ENCODE results near the gene PPFIBP1. TPM values are rescaled to one million over a fixed set of nuclear protein-coding genes. Genes with fewer than 3 reads are reported as not detected.
"Not testable (repeated sequence)": the region's sequence is repeated elsewhere in the genome, so short reads cannot be mapped to it uniquely, and the experiment has no call there.

Gene PPFIBP1
- total RNA-seq, 5 donors from 2014 or later (not counting 1 experiment from before 2014, with no cell fraction given), result 4.1 to 6.1 (median 5.8) TPM

- ATAC-seq (replicated peaks in 1 of 4) (no peak), DNase-seq (no peak)
- no peaks in the 10 kb centered on the region for H3K9me3 Mint-ChIP-seq
- no peaks in the 10 kb centered on the region for H3K36me3 Mint-ChIP-seq
- ChIA-PET CTCF (interaction anchor here in 1 of 2 donors (1.2 kb wide), 1 partner anchor 191 kb away, joined by 4 read pairs; no protein-coding TSS in a partner anchor), POLR2A (no interaction called here)
- no peak overlapping the region for H3K27ac Mint-ChIP-seq
- peaks cover 0 to 9% (median 8%) of the 10 kb centered on the region in 3 donors for H3K4me1 Mint-ChIP-seq
- Histone ChIP-seq H3K9me3 (no peaks in the 10 kb centered on the region), H3K4me1 (ENCODE audit: control insufficient read depth in 1 of 2, extremely low read depth in 1 of 2, insufficient read depth in 2 of 2, low read length in 2 of 2) (no peaks in the 10 kb centered on the region), H3K27me3 (replicated peaks in 1 of 2; ENCODE audit: control insufficient read depth in 2 of 2, extremely low read depth in 1 of 2, insufficient read depth in 2 of 2, low read length in 1 of 2) (no peaks in the 10 kb centered on the region), H3K27ac (ENCODE audit: low read length) (no peak overlapping the region), H3K36me3 (ENCODE audit: control insufficient read depth in 2 of 2, extremely low read depth in 1 of 2, insufficient read depth in 1 of 2, low read length in 1 of 2) (no peaks in the 10 kb centered on the region), H3K4me3 (ENCODE audit: control insufficient read depth in 1 of 2, extremely low read depth in 1 of 2, low read length in 1 of 2) (no peak overlapping the region)
- WGBS (ENCODE audit: insufficient coverage), result no CpG with 5 or more reads among the region's 4 CpGs
- H3K4me3 Mint-ChIP-seq, result no peak overlapping the region
- H3K27me3 Mint-ChIP-seq, result peaks cover 0 to 2% of the 10 kb centered on the region in 2 donors
Observed at GRCh38 chr12:27624586-27624985, 100.6 kb downstream of the PPFIBP1 start.

GRCh38 chr12:27627123-27627852 lies 103.3 kb downstream of the PPFIBP1 start:
- Histone ChIP-seq H3K4me3 (ENCODE audit: control insufficient read depth in 1 of 2, extremely low read depth in 1 of 2, low read length in 1 of 2) (no peak overlapping the region), H3K9me3 (no peaks in the 10 kb centered on the region), H3K36me3 (ENCODE audit: control insufficient read depth in 2 of 2, extremely low read depth in 1 of 2, insufficient read depth in 1 of 2, low read length in 1 of 2) (no peaks in the 10 kb centered on the region), H3K27ac (ENCODE audit: low read length) (no peak overlapping the region), H3K27me3 (replicated peaks in 1 of 2; ENCODE audit: control insufficient read depth in 2 of 2, extremely low read depth in 1 of 2, insufficient read depth in 2 of 2, low read length in 1 of 2) (no peaks in the 10 kb centered on the region), H3K4me1 (ENCODE audit: control insufficient read depth in 1 of 2, extremely low read depth in 1 of 2, insufficient read depth in 2 of 2, low read length in 2 of 2) (no peaks in the 10 kb centered on the region)
- no peak for ATAC-seq (replicated peaks in 1 of 4)
- ChIA-PET CTCF (interaction anchor here in 1 of 2 donors (1.0 kb wide), 1 partner anchor 25 kb away, joined by 3 read pairs; no protein-coding TSS in a partner anchor), POLR2A (no interaction called here)
- Mint-ChIP-seq H3K36me3 (no peaks in the 10 kb centered on the region), H3K27ac (no peak overlapping the region), H3K9me3 (no peaks in the 10 kb centered on the region), H3K27me3 (no peaks in the 10 kb centered on the region), H3K4me1 (peaks cover 0 to 9% (median 8%) of the 10 kb centered on the region in 3 donors), H3K4me3 (no peak overlapping the region)
- no peak for DNase-seq
- 75% methylated on average over 1 of the region's 7 CpGs for WGBS (ENCODE audit: insufficient coverage)

- H3K9me3 ChIP-seq; POLR2A ChIA-PET; CTCF ChIA-PET; H3K36me3 Mint-ChIP-seq; H3K4me3 Mint-ChIP-seq; H3K9me3 Mint-ChIP-seq; H3K27me3 Mint-ChIP-seq; DNase-seq; H3K4me3 ChIP-seq (ENCODE audit: control insufficient read depth in 1 of 2, extremely low read depth in 1 of 2, low read length in 1 of 2); H3K27ac ChIP-seq (ENCODE audit: low read length); H3K4me1 ChIP-seq (ENCODE audit: control insufficient read depth in 1 of 2, extremely low read depth in 1 of 2, insufficient read depth in 2 of 2, low read length in 2 of 2); H3K36me3 ChIP-seq (ENCODE audit: control insufficient read depth in 2 of 2, extremely low read depth in 1 of 2, insufficient read depth in 1 of 2, low read length in 1 of 2); H3K4me1 Mint-ChIP-seq; H3K27ac Mint-ChIP-seq; H3K27me3 ChIP-seq (replicated peaks in 1 of 2; ENCODE audit: control insufficient read depth in 2 of 2, extremely low read depth in 1 of 2, insufficient read depth in 2 of 2, low read length in 1 of 2); ATAC-seq (replicated peaks in 1 of 4): not testable (repeated sequence)
- WGBS (ENCODE audit: insufficient coverage), result no CpG with 5 or more reads among the region's 2 CpGs
Observed at GRCh38 chr12:27627853-27628469, 104.0 kb downstream of the PPFIBP1 start.

- H3K27me3 ChIP-seq (replicated peaks in 1 of 2; ENCODE audit: control insufficient read depth in 2 of 2, extremely low read depth in 1 of 2, insufficient read depth in 2 of 2, low read length in 1 of 2); CTCF ChIA-PET; H3K4me1 ChIP-seq (ENCODE audit: control insufficient read depth in 1 of 2, extremely low read depth in 1 of 2, insufficient read depth in 2 of 2, low read length in 2 of 2); H3K9me3 ChIP-seq; POLR2A ChIA-PET; H3K27ac ChIP-seq (ENCODE audit: low read length); DNase-seq; H3K4me1 Mint-ChIP-seq; H3K27ac Mint-ChIP-seq; ATAC-seq (replicated peaks in 1 of 4); H3K36me3 Mint-ChIP-seq; H3K27me3 Mint-ChIP-seq; H3K4me3 ChIP-seq (ENCODE audit: control insufficient read depth in 1 of 2, extremely low read depth in 1 of 2, low read length in 1 of 2); H3K4me3 Mint-ChIP-seq; H3K9me3 Mint-ChIP-seq; H3K36me3 ChIP-seq (ENCODE audit: control insufficient read depth in 2 of 2, extremely low read depth in 1 of 2, insufficient read depth in 1 of 2, low read length in 1 of 2): not testable (repeated sequence)
- no CpG with 5 or more reads among the region's 2 CpGs for WGBS (ENCODE audit: insufficient coverage)
Observed at GRCh38 chr12:27630219-27630618, 106.2 kb downstream of the PPFIBP1 start.

- no peaks in the 10 kb centered on the region for H3K27me3 Mint-ChIP-seq
- peaks cover 0 to 9% (median 8%) of the 10 kb centered on the region in 3 donors for H3K4me1 Mint-ChIP-seq
- no peak overlapping the region for H3K27ac Mint-ChIP-seq
- DNase-seq (no peak), ATAC-seq (replicated peaks in 1 of 4) (no peak)
- Histone ChIP-seq H3K36me3 (ENCODE audit: control insufficient read depth in 2 of 2, extremely low read depth in 1 of 2, insufficient read depth in 1 of 2, low read length in 1 of 2) (no peaks in the 10 kb centered on the region), H3K9me3 (no peaks in the 10 kb centered on the region), H3K27ac (ENCODE audit: low read length) (no peak overlapping the region), H3K4me1 (ENCODE audit: control insufficient read depth in 1 of 2, extremely low read depth in 1 of 2, insufficient read depth in 2 of 2, low read length in 2 of 2) (no peaks in the 10 kb centered on the region), H3K4me3 (ENCODE audit: control insufficient read depth in 1 of 2, extremely low read depth in 1 of 2, low read length in 1 of 2) (no peak overlapping the region), H3K27me3 (replicated peaks in 1 of 2; ENCODE audit: control insufficient read depth in 2 of 2, extremely low read depth in 1 of 2, insufficient read depth in 2 of 2, low read length in 1 of 2) (no peaks in the 10 kb centered on the region)
- ChIA-PET POLR2A (no interaction called here), CTCF (no interaction called here)
- no peak overlapping the region for H3K4me3 Mint-ChIP-seq
- H3K36me3 Mint-ChIP-seq, result peaks cover 8% of the 10 kb centered on the region
- H3K9me3 Mint-ChIP-seq, result no peaks in the 10 kb centered on the region
- no CpG with 5 or more reads among the region's 5 CpGs for WGBS (ENCODE audit: insufficient coverage)
Observed at GRCh38 chr12:27631365-27631764, 107.4 kb downstream of the PPFIBP1 start.

- Mint-ChIP-seq H3K36me3 (peaks cover 8% of the 10 kb centered on the region), H3K27ac (no peak overlapping the region), H3K4me1 (peaks cover 0 to 9% (median 8%) of the 10 kb centered on the region in 3 donors), H3K27me3 (no peaks in the 10 kb centered on the region), H3K9me3 (no peaks in the 10 kb centered on the region), H3K4me3 (no peak overlapping the region)
- CTCF ChIA-PET, result no interaction called here
- H3K27me3 ChIP-seq (replicated peaks in 1 of 2; ENCODE audit: control insufficient read depth in 2 of 2, extremely low read depth in 1 of 2, insufficient read depth in 2 of 2, low read length in 1 of 2), result no peaks in the 10 kb centered on the region
- H3K9me3 ChIP-seq, result no peaks in the 10 kb centered on the region
- H3K4me3 ChIP-seq (ENCODE audit: control insufficient read depth in 1 of 2, extremely low read depth in 1 of 2, low read length in 1 of 2), result no peak overlapping the region
- no peaks in the 10 kb centered on the region for H3K36me3 ChIP-seq (ENCODE audit: control insufficient read depth in 2 of 2, extremely low read depth in 1 of 2, insufficient read depth in 1 of 2, low read length in 1 of 2)
- DNase-seq (no peak), ATAC-seq (replicated peaks in 1 of 4) (no peak)
- H3K4me1 ChIP-seq (ENCODE audit: control insufficient read depth in 1 of 2, extremely low read depth in 1 of 2, insufficient read depth in 2 of 2, low read length in 2 of 2), result no peaks in the 10 kb centered on the region
- WGBS (ENCODE audit: insufficient coverage), result no CpG with 5 or more reads among the region's 2 CpGs
- POLR2A ChIA-PET, result no interaction called here
- H3K27ac ChIP-seq (ENCODE audit: low read length), result no peak overlapping the region
Observed at GRCh38 chr12:27631813-27632491, 107.9 kb downstream of the PPFIBP1 start.
